ENCODE data around the gene SPTBN4. TPM values are rescaled to one million over a fixed set of nuclear protein-coding genes. Genes with fewer than 3 reads are reported as not detected.

Gene SPTBN4
- total and polyA plus RNA-seq, 2 of the 4 experiments (the other 2 are of a cell fraction) = 0.72 to 0.91 TPM

DNA sequence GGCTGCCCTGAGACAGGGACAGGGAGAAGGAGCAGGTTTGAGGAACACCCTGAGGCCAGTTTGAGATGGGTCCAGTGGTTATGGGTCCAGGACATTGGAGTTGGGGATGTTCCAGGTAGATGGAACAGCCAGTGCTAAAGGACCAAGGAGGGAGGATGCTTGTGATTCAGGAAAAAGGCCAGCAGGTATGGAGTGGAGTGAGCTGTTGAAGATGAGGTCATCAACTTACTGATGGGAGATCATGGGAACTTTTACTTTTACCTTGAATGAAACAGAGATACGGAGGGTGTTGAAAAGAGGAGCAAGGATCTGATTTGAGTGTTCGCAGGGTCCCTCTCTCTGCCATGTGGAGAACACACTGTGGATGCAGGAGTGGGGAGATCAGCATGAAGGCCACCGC, 25.5 kb downstream of the SPTBN4 start:
- ATAC-seq (ENCODE audit: low read depth) = no peak
- Histone ChIP-seq H2AK9ac (replicated peaks; ENCODE audit: low read depth, low read length, poor library complexity) (no peak overlapping the region), H2BK120ac (ENCODE audit: low read depth, low read length) (no peak overlapping the region), H3K9me1 (ENCODE audit: insufficient read depth, low read length) (no peaks in the 10 kb centered on the region), H4K8ac (ENCODE audit: low read depth in 2 of 2, low read length in 2 of 2) (no peak overlapping the region), H3K9ac (ENCODE audit: low read depth, low read length) (no peak overlapping the region), H4K91ac (ENCODE audit: insufficient read depth, low read depth, low read length) (no peak overlapping the region), H4K5ac (ENCODE audit: low read depth, low read length) (no peak overlapping the region), H2BK20ac (ENCODE audit: low read depth, low read length) (no peak overlapping the region), H3K4ac (ENCODE audit: low read depth, low read length) (no peak overlapping the region), H3K4me1 (ENCODE audit: control insufficient read depth, insufficient read depth, low read length) (no peaks in the 10 kb centered on the region), H3K56ac (ENCODE audit: extremely low read depth, insufficient read depth, low read length) (no peak overlapping the region), H3K4me3 (ENCODE audit: insufficient read depth, low read depth, low read length) (no peak overlapping the region), H2BK15ac (ENCODE audit: low read depth, low read length) (no peak overlapping the region), H2AFZ (replicated peaks; ENCODE audit: low read length, poor library complexity) (no peak overlapping the region), H3K18ac (ENCODE audit: low read depth, low read length) (no peak overlapping the region), H3K23ac (ENCODE audit: low read depth, low read length) (no peak overlapping the region), H2AK5ac (ENCODE audit: low read depth, low read length) (no peak overlapping the region), H3K4me2 (ENCODE audit: low read depth, low read length) (no peak overlapping the region), H3K27ac (ENCODE audit: insufficient read depth, low read length) (no peak overlapping the region), H4K20me1 (ENCODE audit: insufficient read depth, low read length) (no peaks in the 10 kb centered on the region), H2BK5ac (ENCODE audit: low read depth, low read length, poor library complexity, severe bottlenecking) (no peak overlapping the region), H3K9me3 (ENCODE audit: control insufficient read depth, insufficient read depth, low read length) (peaks cover 2% of the 10 kb centered on the region; the same call in 1 of the 2 replicates), H3K36me3 (ENCODE audit: control insufficient read depth, insufficient read depth, low read length) (no peaks in the 10 kb centered on the region), H3K14ac (replicated peaks; ENCODE audit: low read depth, low read length) (no peak overlapping the region), H3K27me3 (ENCODE audit: control insufficient read depth, insufficient read depth, low read length) (peaks cover 21% of the 10 kb centered on the region), H3K79me1 (ENCODE audit: low read depth in 1 of 2, low read length in 2 of 2) (no peaks in the 10 kb centered on the region)
- BruUV-seq (replicated peaks) = no TSS peak
- CTCF ChIA-PET = no interaction called here
- TF ChIP-seq FOS (IDR thresholded peaks at IDR 0.05; ENCODE audit: low read depth, low read length) (no peak), RCOR1 (IDR thresholded peaks at IDR 0.05; ENCODE audit: insufficient replicate concordance, low read length) (no peak), MXI1 (IDR thresholded peaks at IDR 0.05; ENCODE audit: borderline replicate concordance, low read depth, low read length) (no peak), POLR2A (IDR thresholded peaks at IDR 0.05; ENCODE audit: low read depth, low read length) (no peak), SMC3 (IDR thresholded peaks at IDR 0.05; ENCODE audit: low read depth, low read length) (no peak), CEBPB (IDR thresholded peaks at IDR 0.05; ENCODE audit: low read depth, low read length) (no peak), RAD21 (IDR thresholded peaks at IDR 0.05; ENCODE audit: low read length) (no peak), MAFK (IDR thresholded peaks at IDR 0.05; ENCODE audit: low read depth, low read length) (no peak), CHD1 (IDR thresholded peaks at IDR 0.05; ENCODE audit: low read depth, low read length) (no peak)
- TF ChIP-seq, protein P1, sequence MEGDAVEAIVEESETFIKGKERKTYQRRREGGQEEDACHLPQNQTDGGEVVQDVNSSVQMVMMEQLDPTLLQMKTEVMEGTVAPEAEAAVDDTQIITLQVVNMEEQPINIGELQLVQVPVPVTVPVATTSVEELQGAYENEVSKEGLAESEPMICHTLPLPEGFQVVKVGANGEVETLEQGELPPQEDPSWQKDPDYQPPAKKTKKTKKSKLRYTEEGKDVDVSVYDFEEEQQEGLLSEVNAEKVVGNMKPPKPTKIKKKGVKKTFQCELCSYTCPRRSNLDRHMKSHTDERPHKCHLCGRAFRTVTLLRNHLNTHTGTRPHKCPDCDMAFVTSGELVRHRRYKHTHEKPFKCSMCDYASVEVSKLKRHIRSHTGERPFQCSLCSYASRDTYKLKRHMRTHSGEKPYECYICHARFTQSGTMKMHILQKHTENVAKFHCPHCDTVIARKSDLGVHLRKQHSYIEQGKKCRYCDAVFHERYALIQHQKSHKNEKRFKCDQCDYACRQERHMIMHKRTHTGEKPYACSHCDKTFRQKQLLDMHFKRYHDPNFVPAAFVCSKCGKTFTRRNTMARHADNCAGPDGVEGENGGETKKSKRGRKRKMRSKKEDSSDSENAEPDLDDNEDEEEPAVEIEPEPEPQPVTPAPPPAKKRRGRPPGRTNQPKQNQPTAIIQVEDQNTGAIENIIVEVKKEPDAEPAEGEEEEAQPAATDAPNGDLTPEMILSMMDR (conservative IDR thresholded peaks at IDR 0.05; ENCODE audit: low read depth, low read length) = no peak
- TF ChIP-seq, protein P2, sequence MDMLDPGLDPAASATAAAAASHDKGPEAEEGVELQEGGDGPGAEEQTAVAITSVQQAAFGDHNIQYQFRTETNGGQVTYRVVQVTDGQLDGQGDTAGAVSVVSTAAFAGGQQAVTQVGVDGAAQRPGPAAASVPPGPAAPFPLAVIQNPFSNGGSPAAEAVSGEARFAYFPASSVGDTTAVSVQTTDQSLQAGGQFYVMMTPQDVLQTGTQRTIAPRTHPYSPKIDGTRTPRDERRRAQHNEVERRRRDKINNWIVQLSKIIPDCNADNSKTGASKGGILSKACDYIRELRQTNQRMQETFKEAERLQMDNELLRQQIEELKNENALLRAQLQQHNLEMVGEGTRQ (IDR thresholded peaks at IDR 0.05; ENCODE audit: low read depth, low read length) = no peak
- no peak for DNase-seq
- in situ Hi-C loops (cut with MboI; ENCODE audit: low sequenced_read_pairs) = no loop called here
- dilution Hi-C loops (cut with HindIII; ENCODE audit: low sequenced_read_pairs, unreplicated experiment) = no loop called here
- POLR2A ChIA-PET (ENCODE audit: unreplicated experiment) = no interaction called here
- intact Hi-C loops (cut with micrococcal nuclease) = no loop called here
- WGBS, 2 experiments (ENCODE audit: extremely low coverage in 2 of 2, insufficient read length in 1 of 2) = 82% methylated on average over 2 of the region's 3 CpGs; no CpG with 5 or more reads in 1 of the 2 experiments
